NCI-H510A (cell line): ENCODE measurements around the gene RIPPLY3.

Experiments
- DNase-seq: peaks from one replicate; lab custom pipeline; 2025; lab: John Stamatoyannopoulos, UW

Gene RIPPLY3

GRCh38 chr21:37061926-37062592 lies 55.6 kb downstream of the RIPPLY3 start:
- no peak for DNase-seq

- DNase-seq = no peak
These were observed 56.1 kb downstream of the RIPPLY3 start for GRCh38 chr21:37062593-37062935.

DNA sequence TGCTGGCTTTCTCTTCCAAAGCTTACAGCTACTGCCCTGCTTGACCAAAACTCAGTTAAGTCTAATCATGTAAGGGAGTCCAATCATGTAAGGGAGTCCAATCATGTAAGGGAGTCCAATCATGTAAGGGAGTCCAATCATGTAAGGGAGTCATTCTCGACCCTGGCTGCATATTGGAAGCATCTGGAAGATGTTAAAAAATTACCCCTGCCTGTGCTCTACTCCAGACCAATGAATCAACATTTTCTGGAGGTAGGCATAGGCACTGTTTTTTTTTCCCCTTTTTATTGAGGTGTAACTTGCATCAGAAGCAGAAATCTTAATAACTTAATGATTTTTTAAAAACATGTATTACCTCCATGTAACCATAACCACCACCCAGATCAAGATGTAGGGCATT lies 56.9 kb downstream of the RIPPLY3 start:
- DNase-seq = no peak

DNA sequence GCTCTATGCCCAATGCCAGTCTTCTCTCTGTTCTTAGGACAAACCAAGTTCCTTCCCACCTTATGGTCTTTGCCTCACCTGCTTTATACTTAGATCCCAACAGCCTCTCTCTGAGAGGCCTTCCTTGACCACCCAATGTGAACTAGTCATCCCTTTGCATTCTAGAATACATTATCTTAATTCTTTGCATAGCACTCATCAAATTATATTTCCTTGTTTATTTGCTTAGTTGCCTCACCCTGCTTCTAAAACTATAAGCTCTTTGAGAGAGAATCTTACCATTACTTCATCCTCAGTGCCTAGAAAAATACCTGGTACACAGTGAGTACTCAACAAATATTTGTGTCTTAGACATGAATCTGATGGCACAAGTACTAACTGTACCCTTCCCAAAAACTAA lies 58.3 kb downstream of the RIPPLY3 start:
- no peak for DNase-seq

DNA sequence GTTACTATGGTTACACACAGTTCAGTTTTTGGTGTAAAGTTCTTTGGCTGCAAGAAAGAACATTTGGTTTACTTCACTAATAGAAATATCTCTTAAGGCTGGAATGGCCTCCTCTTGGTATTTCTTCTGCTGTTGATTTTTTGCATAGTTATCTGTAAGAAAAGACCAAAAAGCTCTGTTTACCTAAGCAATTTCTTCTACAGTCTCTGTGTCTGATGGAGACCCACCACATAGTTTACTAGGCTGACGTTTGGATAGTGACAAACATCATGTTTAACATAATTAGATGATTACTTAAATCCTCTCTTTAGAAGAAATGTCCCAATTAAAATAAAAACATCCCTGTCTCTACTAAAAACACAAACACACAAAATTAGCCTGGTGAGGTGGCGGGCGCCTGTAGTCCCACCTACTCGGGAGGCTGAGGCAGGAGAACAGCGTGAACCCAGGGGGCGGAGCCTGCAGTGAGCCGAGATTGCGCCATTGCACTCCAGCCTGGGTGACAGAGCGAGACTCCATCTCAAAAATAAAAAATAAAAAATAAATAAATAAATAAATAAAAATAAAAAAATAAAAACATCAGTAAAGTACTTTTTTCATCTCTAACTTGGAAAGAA lies 59.2 kb downstream of the RIPPLY3 start:
- DNase-seq = no peak
